D341Med (cell line): ENCODE measurements around the gene ATG16L1.

Experiments used
- DNase-seq: peaks from one replicate; pipeline ENCODE4 v3.0.0; 2012; ENCODE audit warnings: low spot score

ATG16L1 gene

GRCh38 chr2:233260661-233261060 lies 9.2 kb downstream of the ATG16L1 start:
- no peak for DNase-seq

DNA sequence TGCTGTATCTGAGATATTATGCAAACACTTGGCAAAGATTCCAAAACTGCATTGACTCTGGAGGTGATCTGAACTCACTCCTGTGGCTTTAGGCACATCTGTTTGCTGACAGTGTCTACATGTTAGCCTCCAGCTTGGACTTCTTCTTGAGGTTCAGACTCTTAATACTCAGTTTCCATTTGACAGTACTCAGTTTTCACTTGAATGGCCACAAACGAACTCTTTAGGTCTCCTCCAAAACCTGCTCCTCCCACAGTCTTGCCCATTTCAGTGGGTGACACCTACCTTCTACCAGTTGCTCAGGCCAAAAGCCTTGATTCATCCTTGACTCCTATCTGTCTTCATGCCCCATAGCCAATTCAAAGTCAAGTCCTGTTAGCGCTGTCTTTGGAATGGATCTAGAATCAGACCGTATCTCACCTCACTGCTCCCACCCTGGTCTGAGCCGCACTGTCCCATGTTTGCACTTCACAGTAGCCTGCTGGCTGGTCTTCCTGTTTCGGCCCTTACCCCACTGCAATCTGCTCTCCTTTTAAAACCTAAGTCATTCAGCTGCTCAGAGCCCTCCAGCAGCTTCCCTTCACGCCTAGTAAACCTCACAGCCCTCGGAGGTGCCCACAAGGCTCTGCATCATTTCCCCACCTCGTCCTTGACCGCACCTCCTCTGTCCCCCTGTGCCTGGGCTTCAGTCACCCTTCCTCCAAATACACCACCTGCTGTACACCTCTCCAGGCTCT lies 10.5 kb downstream of the ATG16L1 start:
- DNase-seq, result no peak

DNA sequence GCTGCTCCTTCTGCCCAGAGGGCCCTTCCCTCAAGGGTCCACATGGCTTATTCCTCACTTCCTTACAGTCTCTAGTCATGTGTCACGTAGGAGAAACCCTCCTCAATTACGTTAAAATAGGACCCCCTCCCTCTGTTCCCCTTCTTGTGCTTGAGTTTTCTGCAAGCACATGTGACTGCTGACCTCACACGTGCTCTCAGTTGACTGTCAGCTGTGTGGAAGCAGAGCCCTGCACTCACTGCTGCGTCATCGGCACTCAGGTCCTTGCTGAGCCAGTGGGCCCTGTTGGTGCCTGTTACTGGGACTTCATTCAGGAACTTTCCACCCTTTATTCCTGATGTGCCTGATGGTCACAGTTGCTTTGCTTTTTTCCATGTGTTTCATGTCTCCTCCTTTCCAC lies 11.1 kb downstream of the ATG16L1 start:
- DNase-seq, result no peak

DNA sequence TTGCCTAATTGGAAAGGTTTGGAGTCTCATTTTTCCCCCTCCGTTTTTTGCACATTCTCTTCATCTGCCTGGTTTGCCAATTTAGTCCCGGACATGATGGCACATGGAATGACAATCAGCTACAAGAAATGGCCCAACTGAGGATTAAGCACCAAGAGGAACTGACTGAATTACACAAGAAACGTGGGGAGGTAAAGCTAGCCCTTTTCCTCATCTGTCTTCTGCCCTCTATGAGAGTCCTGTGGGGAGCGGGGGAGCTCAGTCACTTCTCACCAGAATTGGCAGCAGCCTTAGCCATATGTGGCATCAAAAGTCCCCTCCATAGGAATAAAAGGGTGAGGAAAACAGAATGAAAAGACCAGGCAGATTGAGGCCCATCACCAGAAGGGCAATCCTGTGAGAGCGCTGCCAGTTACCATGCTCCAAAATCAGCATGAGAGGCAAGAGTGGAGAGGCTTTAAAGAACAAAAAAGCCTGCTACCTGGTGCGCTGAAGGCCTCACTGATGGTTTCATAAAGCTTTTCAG lies 11.6 kb downstream of the ATG16L1 start:
- DNase-seq, result no peak

DNA sequence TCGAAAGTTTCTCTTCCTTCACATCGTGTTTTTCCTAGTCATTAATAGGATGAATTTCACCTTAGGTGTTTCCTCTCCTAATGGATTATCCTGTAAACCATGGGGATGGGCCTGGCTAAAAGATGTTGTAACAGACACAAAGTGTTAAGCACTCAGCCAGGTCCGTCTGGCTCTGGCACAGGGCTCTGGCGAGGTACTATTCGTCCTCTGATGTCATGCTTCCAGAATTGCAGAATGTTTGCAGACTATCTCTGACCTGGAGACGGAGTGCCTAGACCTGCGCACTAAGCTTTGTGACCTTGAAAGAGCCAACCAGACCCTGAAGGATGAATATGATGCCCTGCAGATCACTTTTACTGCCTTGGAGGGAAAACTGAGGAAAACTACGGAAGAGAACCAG lies 13.2 kb downstream of the ATG16L1 start:
- no peak for DNase-seq

DNA sequence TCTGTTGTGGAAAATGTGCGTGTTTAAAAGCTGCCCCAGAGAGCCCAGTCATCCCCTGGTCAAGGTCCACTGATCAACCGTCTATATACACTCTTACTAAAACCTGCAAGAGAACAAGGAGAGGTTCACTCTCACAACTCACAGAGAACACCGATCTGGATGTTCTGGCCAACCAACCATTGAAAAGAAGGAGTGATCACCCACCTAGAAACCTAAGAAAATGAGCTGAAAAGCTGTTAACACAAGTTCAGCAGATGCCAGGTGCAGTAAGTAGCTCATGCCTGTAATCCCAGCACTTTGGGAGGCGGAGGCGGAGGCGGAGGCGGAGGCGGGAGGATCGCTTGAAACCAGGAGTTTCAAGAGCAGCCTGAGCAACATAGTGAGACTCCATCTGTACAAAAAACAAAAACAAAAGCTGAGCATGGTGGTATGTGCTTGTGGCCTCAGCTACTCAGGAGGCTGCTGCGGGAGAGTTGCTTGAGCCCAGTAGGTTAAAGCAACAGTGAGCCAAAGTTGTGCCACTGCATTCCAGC lies 14.5 kb downstream of the ATG16L1 start:
- DNase-seq, result no peak

- DNase-seq, result no peak
These were observed 15.0 kb downstream of the ATG16L1 start for GRCh38 chr2:233266481-233266880.

- no peak for DNase-seq
These were observed 16.2 kb downstream of the ATG16L1 start for GRCh38 chr2:233267516-233268245.

- DNase-seq, result no peak
These were observed 18.9 kb downstream of the ATG16L1 start for GRCh38 chr2:233270366-233270765.

DNA sequence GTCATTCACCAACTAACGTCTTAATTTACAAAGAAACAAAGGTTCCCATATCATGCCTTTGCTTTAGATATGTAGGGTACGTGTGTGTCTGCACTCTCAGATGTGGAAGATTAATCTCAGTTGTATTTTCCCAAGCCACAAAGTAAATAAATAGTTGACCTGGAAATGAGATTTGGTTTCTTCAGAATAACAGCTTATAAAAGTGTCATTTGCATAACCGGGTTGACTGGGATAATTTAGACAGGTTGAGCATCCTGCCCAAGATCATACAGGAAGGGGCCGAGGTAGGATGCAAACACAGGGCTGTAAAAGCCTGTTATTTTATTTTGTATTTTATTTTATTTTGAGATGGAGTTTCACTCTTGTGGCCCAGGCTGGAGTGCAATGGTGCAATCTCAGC lies 19.5 kb downstream of the ATG16L1 start:
- DNase-seq, result no peak

DNA sequence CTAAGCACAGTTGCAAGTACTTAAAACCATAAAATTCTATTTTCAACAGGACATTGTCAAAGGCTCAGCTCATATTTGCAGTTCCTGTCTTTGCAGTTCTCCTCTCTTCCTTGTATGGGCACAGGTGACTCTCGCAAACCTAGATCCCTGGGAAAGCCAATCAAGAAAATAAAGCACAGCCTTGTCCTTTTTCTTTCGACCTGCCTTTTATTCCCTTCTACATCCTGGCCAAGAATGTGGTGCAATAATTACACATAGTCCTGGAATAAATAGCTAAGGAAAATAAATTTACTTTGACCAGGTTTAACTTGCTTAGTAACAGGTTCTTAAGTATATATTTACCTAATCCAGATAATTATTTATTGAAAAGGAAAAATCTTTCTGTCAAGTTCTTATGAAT lies 20.2 kb downstream of the ATG16L1 start:
- no peak for DNase-seq

DNA sequence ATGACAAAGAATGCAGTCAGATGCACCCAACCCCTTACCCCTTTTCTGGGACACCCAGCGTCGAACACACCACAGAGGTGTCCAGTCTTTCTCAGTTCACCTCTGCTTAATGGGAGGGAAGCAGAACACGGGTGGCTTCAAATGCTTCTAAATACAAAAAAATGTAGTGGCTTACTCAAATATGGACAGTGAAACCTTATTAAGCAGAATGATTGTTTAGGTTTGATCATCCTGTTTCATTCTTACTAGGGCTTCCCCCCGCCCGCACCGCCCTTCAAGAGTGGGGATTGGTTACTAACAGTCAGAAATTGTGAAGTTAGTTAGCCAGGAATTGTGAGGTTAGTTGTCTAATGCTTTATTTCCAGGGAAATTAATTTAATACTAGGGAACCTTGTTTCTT lies 21.6 kb downstream of the ATG16L1 start:
- no peak for DNase-seq

GRCh38 chr2:233275223-233275622 lies 23.8 kb downstream of the ATG16L1 start:
- no peak for DNase-seq

GRCh38 chr2:233278921-233279320 lies 27.4 kb downstream of the ATG16L1 start:
- DNase-seq, result no peak

DNA sequence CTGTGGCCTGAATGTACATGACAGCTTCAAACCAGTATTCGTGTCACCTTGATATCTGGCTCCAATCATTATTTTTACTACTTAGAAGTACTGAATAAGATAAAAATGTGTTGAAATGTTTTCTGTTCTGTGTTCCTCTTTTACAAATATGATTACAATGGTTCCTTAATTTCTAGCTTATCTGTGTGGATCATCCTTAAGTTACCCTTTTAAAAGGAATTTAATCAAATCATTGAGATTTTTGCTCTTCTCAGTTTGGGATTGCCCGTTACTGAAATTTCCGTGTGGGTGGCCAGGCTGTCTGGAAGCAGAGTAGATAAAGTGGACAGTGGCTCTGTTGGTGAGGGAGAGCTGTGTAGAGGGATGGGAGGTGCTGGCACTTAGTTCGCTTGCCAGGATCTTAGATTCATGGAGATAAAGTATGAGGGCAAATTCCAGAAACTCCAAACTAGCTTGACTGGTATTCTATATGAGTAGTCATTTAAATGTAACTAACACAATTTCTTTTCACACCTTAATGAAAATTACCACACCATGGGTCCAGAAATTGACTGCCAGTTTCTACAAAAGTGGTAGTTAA lies 28.7 kb downstream of the ATG16L1 start:
- no peak for DNase-seq

DNA sequence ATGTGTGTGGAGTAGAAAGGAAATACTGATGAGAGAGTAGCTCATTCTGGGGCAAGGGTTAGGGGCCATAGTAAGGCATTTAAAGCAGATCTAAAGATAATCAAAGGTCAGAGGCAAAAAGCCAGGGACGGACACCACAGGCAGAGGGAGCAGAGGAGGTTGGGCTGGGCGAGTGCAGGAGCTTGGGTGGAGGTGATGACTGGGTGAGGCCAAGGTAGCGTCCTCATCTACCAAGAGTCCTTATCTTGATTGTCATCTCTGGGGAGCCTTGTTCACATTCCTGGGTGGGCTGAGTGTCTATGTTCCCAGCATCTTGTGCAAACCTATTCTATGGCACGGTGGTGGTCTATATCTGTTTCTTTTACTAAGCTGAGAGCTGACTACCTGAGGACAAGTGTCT lies 30.1 kb downstream of the ATG16L1 start:
- no peak for DNase-seq

- DNase-seq, result no peak
These were observed 30.6 kb downstream of the ATG16L1 start for GRCh38 chr2:233281992-233282603.

DNA sequence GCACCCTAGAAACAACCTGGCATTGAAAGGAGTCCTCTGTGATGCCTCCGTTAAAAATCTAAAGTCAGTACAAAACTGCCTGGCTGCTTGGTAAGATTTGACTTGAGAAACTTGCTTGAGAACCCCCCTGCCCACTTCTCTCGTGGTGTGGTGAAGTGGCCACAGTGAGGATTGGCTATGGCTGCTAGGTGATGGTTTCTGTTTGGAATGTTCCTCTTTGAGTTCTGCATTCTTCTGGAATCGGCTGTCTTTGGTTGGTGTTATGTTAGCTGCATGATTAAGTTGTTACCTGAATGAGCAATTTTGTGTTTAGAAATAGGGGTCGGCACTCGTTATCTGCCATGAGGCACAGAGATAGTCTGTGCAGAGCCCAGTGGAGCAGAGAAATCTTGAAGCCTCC lies 34.4 kb downstream of the ATG16L1 start:
- DNase-seq, result no peak

DNA sequence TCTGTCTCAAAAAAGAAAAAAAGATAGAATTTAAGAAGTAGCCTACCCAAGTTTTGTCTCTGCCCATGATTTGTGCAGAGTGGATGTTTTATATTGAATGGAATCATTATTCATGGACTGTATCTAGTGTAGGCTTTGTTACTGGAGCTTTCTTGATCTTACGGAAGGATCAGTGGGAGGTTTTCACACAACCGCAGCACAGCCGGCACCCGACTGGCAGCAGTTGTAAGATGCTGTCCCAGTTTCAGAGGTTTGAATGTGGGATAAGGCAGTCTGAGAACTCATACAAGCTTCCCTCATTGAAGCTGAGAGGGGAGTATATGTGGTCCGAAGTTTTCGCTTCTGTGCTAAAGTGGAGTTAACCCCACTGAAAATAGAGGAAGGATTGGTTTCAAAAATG lies 36.4 kb downstream of the ATG16L1 start:
- no peak for DNase-seq

- DNase-seq, result no peak
These were observed 37.2 kb downstream of the ATG16L1 start for GRCh38 chr2:233288663-233289062.

DNA sequence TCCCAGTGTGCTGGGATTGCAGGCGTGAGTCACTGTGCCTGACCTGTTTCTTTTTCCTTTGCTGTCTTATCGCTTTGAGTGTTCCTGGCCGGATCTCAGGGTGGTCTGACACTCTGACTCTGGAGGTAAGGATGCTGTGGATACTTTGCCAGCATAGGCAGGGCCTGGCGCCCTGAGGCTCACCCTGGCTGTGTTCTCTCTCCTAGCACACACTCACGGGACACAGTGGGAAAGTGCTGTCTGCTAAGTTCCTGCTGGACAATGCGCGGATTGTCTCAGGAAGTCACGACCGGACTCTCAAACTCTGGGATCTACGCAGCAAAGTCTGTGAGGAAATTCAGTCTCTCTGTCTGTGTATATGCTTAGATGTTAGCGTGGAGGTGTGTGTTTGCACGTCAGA lies 38.2 kb downstream of the ATG16L1 start:
- DNase-seq, result no peak

GRCh38 chr2:233290051-233290845 lies 38.8 kb downstream of the ATG16L1 start:
- DNase-seq, result no peak
